GM18870 (cell line): Measurements from ENCODE around the gene PRKG2.
"Not testable (repeated sequence)": the region's sequence is repeated elsewhere in the genome, so short reads cannot be mapped to it uniquely, and the experiment has no call there.

ENCODE experiments used
- ATAC-seq: cut with Tn5 transposase; IDR thresholded peaks from one replicate; pipeline ENCODE4 v1.9.1; 2021; ENCODE audit warnings: moderate library complexity; ENCODE audit not compliant: unreplicated experiment

PRKG2 gene

DNA sequence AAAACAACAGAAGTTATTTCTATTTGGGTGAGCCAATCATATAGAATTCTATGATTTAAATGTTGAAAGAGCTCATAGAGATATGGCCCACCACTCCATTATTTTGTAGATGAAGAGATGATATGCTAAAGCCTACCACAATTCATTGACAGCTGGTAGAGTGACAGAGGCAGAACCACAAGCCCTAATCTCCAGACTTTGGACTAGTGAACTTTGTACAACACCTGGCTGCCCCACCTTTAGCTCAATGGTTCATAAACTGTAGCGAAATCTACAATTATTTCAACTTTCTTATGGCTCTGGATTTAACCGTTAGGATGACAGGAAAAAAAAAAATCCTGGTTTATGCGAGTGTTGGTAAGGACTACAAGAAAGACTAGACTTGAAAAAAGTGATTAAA is 50.9 kb downstream of the PRKG2 start:
- no peak for ATAC-seq

DNA sequence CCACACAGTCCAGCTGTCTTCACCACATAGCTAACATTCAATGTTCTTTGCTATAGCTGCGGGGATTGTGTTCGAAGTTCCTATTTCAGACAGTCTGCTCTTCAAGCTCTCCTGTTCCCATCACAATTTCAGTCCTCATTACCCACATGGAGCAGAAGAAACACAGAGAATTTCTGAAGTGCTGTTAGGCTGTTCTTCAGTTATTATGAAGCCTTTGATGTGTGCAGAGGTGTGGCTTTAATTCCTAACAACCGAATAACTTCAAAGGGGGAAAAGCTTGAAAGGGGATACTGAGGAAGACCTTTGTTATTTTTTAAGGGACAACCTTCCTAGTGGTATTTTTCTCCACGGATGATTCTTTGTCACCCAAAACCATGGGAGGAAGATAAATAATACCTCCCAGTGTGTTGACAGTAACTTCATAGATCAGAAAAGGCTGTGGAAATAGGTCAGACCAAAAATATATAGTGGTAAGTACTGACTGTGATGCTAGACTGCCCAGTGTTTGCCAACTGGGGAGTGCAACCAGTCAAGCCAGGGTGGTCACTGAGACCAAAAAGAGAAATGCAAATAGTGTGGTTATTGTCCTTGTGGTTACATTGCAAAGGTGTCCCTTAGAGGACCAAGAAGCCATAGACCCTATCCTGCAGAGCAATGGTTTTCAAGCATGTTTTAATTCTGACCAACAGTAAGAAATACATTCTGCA is 52.1 kb downstream of the PRKG2 start:
- ATAC-seq, result no peak

DNA sequence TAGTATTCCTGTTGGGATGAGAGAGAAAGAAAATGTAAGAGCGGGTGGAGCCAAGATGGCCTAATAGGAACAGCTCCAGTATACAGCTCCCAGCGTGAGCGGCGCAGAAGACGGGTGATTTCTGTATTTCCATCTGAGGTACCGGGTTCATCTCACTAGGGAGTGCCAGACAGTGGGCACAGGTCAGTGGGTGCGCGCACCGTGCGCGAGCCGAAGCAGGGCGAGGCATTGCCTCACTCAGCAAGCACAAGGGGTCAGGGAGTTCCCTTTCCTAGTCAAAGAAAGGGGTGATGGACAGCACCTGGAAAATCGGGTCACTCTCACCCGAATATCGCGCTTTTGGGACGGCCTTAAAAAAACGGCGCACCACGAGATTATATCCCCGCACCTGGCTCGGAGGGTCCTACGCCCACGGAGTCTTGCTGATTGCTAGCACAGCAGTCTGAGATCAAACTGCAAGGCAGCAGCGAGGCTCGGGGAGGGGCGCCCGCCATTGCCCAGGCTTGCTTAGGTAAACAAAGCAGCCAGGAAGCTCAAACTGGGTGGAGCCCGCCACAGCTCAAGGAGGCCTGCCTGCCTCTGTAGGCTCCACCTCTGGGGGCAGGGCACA is 61.2 kb downstream of the PRKG2 start:
- ATAC-seq, result not testable (repeated sequence)

GRCh38 chr4:81152839-81153713 is 61.9 kb downstream of the PRKG2 start:
- no peak for ATAC-seq

DNA sequence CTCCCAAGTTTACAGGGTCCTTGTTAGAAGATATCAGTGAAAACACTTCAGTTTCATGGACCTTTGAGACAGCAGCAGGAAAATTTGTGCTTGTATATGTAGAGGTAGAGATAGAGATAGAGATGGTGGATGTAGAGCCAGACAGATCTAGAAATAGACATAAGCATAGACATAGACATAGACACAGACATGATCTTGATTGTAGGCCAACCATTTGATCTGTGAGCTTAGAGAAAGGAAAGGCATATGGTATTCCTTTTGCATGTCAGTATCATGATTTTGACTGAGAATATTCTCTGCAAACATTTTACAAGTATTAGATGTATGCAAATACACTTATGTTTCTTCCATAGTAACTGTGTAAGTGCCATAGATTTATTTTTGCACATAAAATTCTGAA is 65.0 kb downstream of the PRKG2 start:
- no peak for ATAC-seq

DNA sequence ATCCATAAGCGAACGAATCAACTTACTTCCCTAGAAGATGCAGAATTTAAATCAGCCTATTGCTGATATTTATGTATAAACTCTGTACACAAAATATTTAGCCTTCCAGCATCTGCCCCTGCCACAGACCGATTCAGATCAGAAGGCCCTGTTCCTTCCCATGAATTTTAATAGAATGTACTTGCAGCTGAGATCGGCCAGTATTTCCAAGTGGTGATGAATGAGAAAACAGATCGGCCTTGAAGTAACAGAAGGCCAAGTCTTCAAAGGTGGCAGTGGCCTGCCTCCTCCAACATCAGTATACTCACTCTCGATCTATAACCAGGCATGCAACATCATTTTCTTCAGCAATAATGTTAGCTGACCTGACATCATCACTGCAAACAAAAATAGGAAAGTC is 66.4 kb downstream of the PRKG2 start:
- no peak for ATAC-seq

DNA sequence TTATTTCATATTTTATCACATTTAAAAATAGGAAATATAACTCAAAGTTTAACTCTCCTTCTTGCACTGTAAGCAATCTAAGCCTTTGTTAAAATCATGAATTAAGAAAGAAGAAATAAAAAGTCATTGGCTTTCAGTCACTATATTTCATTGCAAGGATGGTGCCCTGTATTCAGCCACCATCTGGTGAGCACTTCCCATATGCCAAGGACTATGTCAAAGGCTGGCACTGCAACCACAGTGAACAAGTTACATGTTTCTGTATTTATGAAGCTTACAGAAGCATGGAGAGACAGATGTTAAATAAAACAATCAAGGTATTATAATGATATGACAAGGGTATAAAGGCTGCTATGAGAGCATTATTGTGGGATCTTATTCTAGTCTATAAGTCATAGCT is 68.6 kb downstream of the PRKG2 start:
- no peak for ATAC-seq

- ATAC-seq, result no peak
Measured at GRCh38 chr4:81143183-81143582, 71.8 kb downstream of the PRKG2 start.

GRCh38 chr4:81142744-81143143 is 72.3 kb downstream of the PRKG2 start:
- no peak for ATAC-seq

DNA sequence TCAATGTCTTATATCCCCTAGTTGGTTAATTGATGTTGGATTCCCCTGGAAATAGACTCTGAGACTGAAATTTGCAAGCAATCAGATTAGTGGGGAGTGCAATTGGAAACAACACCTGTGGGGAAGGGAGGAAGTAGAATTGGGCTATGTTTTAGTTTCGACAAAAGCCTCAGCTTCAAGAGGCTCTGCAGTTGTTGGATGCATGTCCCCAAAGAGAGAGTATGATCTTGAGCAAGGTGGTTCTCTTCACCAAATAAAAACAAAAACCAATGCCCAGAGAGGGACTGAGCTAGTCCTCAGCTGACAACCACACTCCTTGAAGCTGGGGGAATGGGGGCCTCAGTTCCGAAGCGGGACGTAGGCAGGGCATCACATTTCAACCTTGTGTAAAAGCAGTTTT is 77.1 kb downstream of the PRKG2 start:
- no peak for ATAC-seq

GRCh38 chr4:81137446-81137845 is 77.6 kb downstream of the PRKG2 start:
- no peak for ATAC-seq

- ATAC-seq, result no peak
Measured at GRCh38 chr4:81136161-81136905, 78.7 kb downstream of the PRKG2 start.

GRCh38 chr4:81135501-81135900 is 79.5 kb downstream of the PRKG2 start:
- no peak for ATAC-seq

DNA sequence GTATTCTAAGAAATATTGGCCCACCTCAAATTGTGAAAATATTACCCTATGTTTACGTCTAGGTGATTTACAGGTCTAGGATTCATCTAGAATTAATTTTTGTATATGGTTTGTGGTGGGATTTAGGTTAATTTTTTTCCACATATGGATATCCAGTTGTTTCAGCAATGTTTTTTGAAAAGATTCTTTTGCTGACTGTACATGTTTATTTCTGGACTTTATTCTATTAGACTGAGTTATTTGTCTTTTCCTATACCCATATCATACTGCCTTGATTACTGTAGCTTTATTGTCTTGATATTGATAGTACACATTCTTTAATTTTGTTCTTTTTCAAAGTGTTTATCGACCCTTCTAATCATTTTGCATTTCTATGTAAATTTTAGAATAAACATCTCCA is 83.5 kb downstream of the PRKG2 start:
- ATAC-seq, result no peak

DNA sequence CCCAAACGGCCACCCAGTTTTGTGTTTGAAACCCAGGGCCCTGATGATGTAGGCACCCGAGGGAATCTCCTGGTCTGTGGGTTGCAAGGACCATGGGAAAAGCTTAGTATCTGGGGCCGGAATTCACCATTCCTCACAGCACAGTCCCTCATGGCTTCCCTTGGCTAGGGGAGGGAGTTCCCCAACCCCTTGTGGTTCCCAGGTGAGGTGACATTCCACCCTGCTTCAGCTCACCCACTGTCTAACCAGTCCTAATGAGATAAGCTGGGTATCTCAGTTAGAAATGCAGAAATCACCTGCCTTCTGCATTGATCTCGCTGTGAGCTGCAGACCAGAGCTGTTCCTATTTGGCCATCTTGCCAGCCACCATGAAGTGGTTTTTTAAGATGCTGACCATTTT is 84.0 kb downstream of the PRKG2 start:
- no peak for ATAC-seq

DNA sequence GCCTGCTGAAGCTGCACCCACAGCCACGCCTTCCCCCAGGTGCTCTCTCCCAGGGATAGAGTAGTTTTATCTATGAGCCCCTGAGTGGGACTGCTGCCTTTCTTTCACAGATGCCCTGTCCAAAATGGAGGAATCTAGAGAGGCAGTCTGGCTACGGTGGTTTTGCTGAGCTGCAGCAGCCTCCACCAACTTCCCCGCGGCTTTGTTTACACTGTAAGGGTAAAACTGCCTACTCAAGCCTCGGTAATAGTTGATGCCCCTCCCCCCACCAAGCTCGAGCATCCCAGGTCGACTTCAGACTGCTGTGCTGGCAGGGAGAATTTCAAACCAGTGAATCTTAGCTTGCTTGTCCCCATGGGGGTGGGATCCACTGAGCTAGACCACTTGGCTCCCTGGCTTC is 84.5 kb downstream of the PRKG2 start:
- ATAC-seq, result no peak

- ATAC-seq, result no peak
Measured at GRCh38 chr4:81120055-81120454, 95.0 kb downstream of the PRKG2 start.

GRCh38 chr4:81118086-81118485 is 96.9 kb downstream of the PRKG2 start:
- no peak for ATAC-seq

DNA sequence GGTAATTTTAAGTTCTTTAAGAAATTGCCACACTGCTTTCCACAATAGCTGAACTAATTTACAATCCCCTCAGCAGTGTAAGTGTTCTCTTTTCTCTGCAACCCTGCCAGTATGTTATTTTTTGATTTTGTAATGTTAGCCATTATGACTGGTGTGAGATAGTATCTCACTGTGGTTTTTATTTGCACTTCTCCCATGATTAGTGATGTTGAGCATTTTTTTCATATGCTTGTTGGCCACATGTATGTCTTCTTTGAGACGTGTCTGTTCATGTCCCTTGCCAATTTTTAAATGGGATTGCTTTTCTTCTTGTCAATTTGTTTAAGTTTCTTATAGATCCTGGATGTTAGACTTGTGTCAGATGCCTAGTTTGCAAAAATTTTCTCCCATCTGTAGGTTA is 98.5 kb downstream of the PRKG2 start:
- no peak for ATAC-seq

DNA sequence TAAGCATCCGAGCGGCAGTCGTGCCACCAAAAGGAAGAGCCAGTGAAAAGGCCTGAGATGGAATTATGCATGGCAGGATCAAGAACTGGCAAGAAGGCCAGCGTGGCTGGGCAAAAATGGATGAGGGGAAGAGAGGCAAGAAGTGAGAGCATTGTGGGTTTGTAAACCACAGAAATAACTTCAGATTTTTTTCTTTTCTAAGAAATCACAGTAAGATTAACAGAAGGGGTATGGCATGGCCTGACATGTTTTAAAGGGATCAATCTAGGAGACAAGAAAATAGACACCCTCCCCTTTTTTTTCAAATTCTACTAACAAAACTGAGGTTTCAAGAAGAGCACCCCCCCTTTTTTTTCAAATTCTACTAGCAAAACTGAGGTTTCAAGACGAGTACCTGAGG is 102.0 kb downstream of the PRKG2 start:
- ATAC-seq, result no peak

DNA sequence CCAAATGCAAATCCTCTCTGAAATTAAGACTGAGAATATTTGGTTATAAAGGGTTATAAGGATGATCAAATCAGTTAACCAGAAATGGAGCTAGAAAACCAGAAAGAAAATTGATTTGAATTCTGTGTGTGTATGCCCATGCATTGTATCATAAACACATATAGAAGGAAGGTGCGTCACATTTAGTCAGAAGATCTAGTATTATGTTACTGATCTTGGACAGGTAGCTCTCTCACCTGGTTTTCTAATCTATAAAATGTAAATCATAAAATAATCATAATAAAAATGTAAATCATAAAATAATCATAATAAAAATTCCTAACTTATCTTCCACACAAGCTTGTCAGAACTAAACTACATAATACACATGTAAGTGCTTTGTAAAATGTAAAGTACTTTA is 105.7 kb downstream of the PRKG2 start:
- no peak for ATAC-seq
